HepG2 (cell line): ENCODE results near the gene FAM222A. TPM values are rescaled to one million over a fixed set of nuclear protein-coding genes. Genes with fewer than 3 reads are reported as not detected.

ENCODE experiments used
- HMG20A ChIP-seq: IDR thresholded peaks from 2 replicates; pipeline ENCODE4 v1.6.1; 2016; ENCODE audit warnings: borderline replicate concordance
- HMG20B ChIP-seq: conservative IDR thresholded peaks from 2 replicates; pipeline ENCODE4 v1.6.1; 2016; ENCODE audit warnings: missing genetic modification reagents, missing compliant biosample characterization
- IKZF5 ChIP-seq: IDR thresholded peaks from 2 replicates; pipeline ENCODE4 v1.6.1; 2018; ENCODE audit warnings: missing genetic modification reagents, mild to moderate bottlenecking, missing compliant biosample characterization
- KLF11 ChIP-seq: IDR thresholded peaks from 2 replicates; pipeline ENCODE4 v1.6.1; 2016; ENCODE audit warnings: missing compliant biosample characterization
- MXI1 ChIP-seq: IDR thresholded peaks from 3 replicates; pipeline ENCODE4 v1.6.1; 2012; ENCODE audit warnings: low read depth, low read length, inconsistent platforms, borderline replicate concordance
- NR1H2 ChIP-seq: sonication (generic); formaldehyde crosslinking; IDR thresholded peaks from 2 replicates; pipeline ENCODE4 v1.8.1; 2022; ENCODE audit warnings: low read depth, missing genetic modification reagents, borderline replicate concordance
- PBX3 ChIP-seq: sonication (generic); formaldehyde crosslinking; IDR thresholded peaks from 2 replicates; pipeline ENCODE4 v1.8.1; 2023; ENCODE audit warnings: missing genetic modification reagents, inconsistent platforms, borderline replicate concordance
- PRDM4 ChIP-seq: sonication (generic); formaldehyde crosslinking; IDR thresholded peaks from 2 replicates; pipeline ENCODE4 v1.9.0; 2021; ENCODE audit warnings: missing genetic modification reagents, borderline replicate concordance
- RXRB ChIP-seq: IDR thresholded peaks from 2 replicates; pipeline ENCODE4 v1.6.1; 2016; ENCODE audit warnings: borderline replicate concordance, missing genetic modification reagents, missing compliant biosample characterization
- SP140L ChIP-seq: sonication (generic); formaldehyde crosslinking; IDR thresholded peaks from 2 replicates; pipeline ENCODE4 v1.4.0; 2020; ENCODE audit warnings: missing genetic modification reagents, borderline replicate concordance
- SRSF9 ChIP-seq: fragments of 200-400 bp; formaldehyde crosslinking; IDR thresholded peaks from 2 replicates; pipeline ENCODE4 v1.6.1; 2018; ENCODE audit warnings: borderline replicate concordance, mild to moderate bottlenecking, low read depth, low read length; ENCODE audit not compliant: insufficient read depth, poor library complexity, severe bottlenecking
- STAG1 ChIP-seq: sonication (generic); formaldehyde crosslinking; IDR thresholded peaks from 2 replicates; pipeline ENCODE4 v1.4.0; 2020; ENCODE audit warnings: missing genetic modification reagents
- TRAFD1 ChIP-seq: sonication (generic); formaldehyde crosslinking; IDR thresholded peaks from 2 replicates; pipeline ENCODE4 v1.5.1; 2020; ENCODE audit warnings: missing genetic modification reagents, mild to moderate bottlenecking, borderline replicate concordance
- U2AF1 ChIP-seq: fragments of 200-400 bp; formaldehyde crosslinking; optimal IDR thresholded peaks from 2 replicates; pipeline ENCODE3; 2017; ENCODE audit warnings: mild to moderate bottlenecking, low read depth, low read length
- ZNF646 ChIP-seq: sonication (generic); formaldehyde crosslinking; IDR thresholded peaks from 2 replicates; pipeline ENCODE4 v1.9.0; 2021; ENCODE audit warnings: mild to moderate bottlenecking, missing genetic modification reagents
- polyA plus RNA-seq, 8 experiments: library from polyadenylated mRNA; depleted of rRNA in 3 of 8; stranded (reverse) in 7 of 8; unstranded in 1 of 8; fragments of >200 nt; fragmentation: Illumina TruSeq in 4 of 8; extraction: Trizol in 4 of 8; gene quantifications; 2 replicates each; pipeline versions ENCODE4 v1.2.1 to v1.2.3, GENCODE V29; 2011 to 2016; ENCODE audit warnings: low read depth in 4 of 8, missing spikeins in 1 of 8, mixed read lengths in 1 of 8; ENCODE audit not compliant: insufficient read depth in 1 of 8
- total RNA-seq, 5 experiments: library from RNA; depleted of rRNA; stranded (reverse); fragments of >200 nt; fragmentation: Illumina TruSeq; extraction: Trizol; gene quantifications; 2 replicates each; pipeline ENCODE4 v1.2.3, GENCODE V29; 2016; ENCODE audit warnings: low read depth in 1 of 5

Gene FAM222A
- total and polyA plus RNA-seq, 2 of the 13 experiments (the other 11 are each of a cell fraction or from before 2014, with no cell fraction given), result 2.7 to 9.6 TPM

GRCh38 chr12:109775172-109775881 is 61.7 kb downstream of the FAM222A start (continued):
- TF ChIP-seq ZNF646 (CRISPR knock-in tag), result no peak
- no peak for TF ChIP-seq NR1H2
- TF ChIP-seq IKZF5 (CRISPR knock-in tag), result no peak
- no peak for TF ChIP-seq KLF11
- 0 out of 2 replicates have a peak, but pooled peaks have one; percentile 27 for TF ChIP-seq RXRB (CRISPR knock-in tag)
- TF ChIP-seq TRAFD1 (CRISPR knock-in tag), result no peak
- TF ChIP-seq SP140L (CRISPR knock-in tag), result no peak
- TF ChIP-seq HMG20B (CRISPR knock-in tag), result no peak
- no peak for TF ChIP-seq HMG20A
- TF ChIP-seq U2AF1, result no peak
- TF ChIP-seq SRSF9, result no peak
- no peak for TF ChIP-seq MXI1
- no peak for TF ChIP-seq PBX3 (CRISPR knock-in tag)
- no peak for TF ChIP-seq PRDM4 (CRISPR knock-in tag)
- peak; percentile 98 for TF ChIP-seq STAG1 (CRISPR knock-in tag)
